Measurements from ENCODE around the gene OCEL1. TPM values are rescaled to one million over a fixed set of nuclear protein-coding genes. Genes with fewer than 3 reads are reported as not detected.
"Not testable (repeated sequence)": the region's sequence is repeated elsewhere in the genome, so short reads cannot be mapped to it uniquely, and the experiment has no call there.

OCEL1 gene, protein sequence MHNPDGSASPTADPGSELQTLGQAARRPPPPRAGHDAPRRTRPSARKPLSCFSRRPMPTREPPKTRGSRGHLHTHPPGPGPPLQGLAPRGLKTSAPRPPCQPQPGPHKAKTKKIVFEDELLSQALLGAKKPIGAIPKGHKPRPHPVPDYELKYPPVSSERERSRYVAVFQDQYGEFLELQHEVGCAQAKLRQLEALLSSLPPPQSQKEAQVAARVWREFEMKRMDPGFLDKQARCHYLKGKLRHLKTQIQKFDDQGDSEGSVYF
- total RNA-seq: 63.0 TPM

DNA sequence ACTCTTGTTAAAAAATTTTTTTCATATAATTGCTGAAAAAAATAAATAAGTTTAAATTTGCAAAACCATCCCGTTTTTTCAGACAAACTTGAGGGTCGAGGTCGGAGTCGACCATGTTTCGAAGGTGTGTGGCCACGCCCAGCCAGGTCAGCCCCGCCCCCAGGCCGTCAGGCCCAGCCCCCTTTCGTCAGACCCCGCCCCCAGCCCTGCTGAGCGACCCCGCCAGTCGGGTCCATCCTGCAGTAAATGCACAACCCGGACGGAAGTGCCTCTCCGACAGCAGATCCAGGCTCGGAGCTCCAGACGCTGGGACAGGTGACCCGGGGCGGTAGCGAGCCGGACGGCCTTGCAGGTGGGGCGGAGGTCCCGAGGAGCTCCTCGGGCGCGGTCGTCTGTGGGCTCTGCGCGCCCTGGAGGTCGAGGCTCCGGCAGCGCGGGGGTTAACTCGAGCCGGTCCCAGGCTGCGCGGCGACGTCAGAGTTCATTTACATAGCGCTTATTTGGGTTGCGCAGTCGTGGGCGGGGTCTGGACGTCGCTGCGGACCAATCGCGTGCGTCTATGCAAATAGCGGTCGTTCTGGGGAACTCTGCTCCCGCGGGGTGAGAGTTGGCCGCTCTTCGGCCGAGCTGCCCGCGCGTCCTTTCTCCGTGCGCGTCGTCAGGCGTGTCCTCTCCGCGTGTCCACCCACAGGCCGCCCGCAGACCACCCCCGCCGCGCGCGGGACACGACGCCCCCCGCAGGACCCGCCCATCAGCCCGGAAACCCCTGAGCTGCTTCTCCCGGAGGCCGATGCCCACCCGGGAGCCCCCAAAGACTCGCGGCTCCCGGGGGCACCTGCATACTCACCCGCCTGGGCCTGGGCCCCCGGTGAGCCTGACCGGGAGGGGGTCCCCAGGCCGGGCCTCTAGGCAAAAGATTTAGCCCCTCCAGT, at the start of gene OCEL1:
OCEL1 (plus strand) TSS at position 225 of the 932 bp plus-strand sequence; CDS start at position 247, 22 bp downstream.
- DNase-seq (ENCODE audit: low spot score): peak; percentile 99
- ATAC-seq: peak; percentile 87

DNA sequence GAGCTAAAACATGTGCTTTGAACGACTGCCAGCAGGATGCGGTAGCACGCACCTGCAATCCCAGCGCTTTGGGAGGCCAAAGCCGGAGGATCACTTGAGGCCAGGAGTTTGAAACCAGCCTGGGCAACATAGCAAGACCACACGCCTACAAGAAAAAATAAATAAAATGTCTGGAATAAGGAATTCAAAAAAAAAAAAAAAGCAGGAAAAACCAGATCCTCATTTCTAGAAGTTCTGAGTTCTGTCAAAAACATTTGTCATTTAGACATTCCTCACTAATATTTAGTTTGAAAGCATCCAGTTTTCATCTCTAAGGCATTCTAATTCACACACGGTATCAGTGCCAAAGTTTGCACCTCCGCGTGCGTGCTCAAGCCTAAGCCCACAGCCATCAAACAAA, 47.7 kb upstream of the OCEL1 start:
- DNase-seq (ENCODE audit: low spot score) (no peak), ATAC-seq (no peak)

DNA sequence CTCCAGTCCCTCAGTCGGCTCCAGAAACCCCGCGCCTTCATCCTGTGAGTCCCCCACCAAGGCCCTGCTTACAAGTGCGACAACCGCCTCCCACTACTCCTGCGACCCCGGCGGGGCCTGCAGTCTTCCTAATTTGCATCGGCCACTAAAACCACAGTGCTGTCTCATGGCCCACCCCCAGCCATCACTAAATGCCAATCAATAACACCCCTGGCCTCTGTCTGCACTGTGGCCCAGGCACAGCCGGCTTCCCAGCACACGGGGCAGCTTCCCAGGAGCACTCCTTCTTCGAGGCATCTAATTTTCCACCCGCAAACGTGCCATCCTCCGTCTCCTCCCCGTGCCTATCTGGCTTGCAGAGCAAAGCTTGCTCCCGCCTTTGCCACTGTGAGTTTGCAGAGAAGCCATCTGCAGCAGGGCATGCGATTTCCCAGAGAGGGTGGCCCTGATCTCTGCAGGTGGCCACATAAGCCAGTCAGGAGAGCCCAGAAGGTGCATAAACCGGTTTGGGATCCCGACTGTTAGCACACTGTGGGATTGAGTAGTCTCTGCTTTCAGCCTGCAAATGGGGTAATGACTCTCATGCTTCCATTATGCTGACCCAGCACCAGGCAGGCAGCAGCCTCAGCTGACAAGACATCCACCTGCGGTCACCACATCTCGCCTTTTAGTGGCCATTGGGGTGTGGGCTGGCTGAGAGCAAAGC, 44.9 kb upstream of the OCEL1 start:
- ATAC-seq (no peak), DNase-seq (ENCODE audit: low spot score) (no peak)

GRCh38 chr19:17183271-17183761, 42.7 kb upstream of the OCEL1 start:
- ATAC-seq (no peak), DNase-seq (ENCODE audit: low spot score) (no peak)

DNA sequence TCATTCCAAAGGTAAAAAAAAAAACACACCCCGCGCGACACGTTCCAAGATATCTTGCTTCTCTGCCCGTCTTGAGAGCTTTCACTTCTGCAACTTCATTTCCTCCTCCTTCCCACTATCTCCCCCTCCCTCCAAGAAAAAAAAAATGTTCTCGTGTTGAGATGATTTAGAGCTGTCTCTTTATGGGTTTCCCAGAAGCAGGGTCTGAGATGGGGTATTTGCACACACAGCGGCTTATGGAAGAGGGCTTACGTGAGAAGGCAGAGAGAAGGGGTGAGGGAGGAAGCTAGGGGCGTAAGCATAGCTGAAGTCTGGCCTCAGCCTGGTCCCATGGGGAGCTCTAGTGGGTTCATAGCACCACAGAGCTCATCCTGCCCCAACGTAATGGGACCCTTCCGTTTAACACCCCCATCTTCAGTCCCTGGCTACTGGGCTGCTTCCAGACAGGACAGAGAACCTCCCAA, 42.1 kb upstream of the OCEL1 start:
- no peak for DNase-seq (ENCODE audit: low spot score)
- ATAC-seq: no peak

GRCh38 chr19:17184371-17184841, 41.6 kb upstream of the OCEL1 start:
- DNase-seq (ENCODE audit: low spot score) (no peak), ATAC-seq (peak; percentile 30)

- DNase-seq (ENCODE audit: low spot score): no peak
- no peak for ATAC-seq
These were observed 40.4 kb upstream of the OCEL1 start for GRCh38 chr19:17185590-17185989.

DNA sequence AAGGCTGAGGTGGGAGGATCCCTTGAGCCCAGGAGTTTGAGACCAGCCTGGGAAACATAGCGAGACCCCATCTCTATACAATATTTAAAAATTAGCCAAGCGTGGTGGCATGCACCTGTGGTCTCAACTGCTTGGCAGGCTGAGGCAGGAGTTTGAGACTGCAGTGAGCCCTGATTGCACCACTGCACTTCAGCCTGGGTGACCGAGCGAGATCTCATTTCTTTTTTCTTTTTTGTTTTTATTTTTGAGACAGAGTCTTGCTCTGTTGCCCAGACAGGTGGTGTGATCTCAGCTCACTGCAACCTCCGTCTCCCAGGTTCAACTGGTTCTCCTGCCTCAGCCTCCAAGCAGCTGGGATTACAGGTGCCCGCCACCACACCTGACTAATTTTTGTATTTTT, 34.3 kb upstream of the OCEL1 start:
- not testable (repeated sequence) for ATAC-seq

GRCh38 chr19:17192751-17193150, 33.3 kb upstream of the OCEL1 start:
- DNase-seq (ENCODE audit: low spot score) (no peak), ATAC-seq (no peak)

More for the DNA sequence above, 34.3 kb upstream of the OCEL1 start:
- DNase-seq (ENCODE audit: low spot score): not testable (repeated sequence)

DNA sequence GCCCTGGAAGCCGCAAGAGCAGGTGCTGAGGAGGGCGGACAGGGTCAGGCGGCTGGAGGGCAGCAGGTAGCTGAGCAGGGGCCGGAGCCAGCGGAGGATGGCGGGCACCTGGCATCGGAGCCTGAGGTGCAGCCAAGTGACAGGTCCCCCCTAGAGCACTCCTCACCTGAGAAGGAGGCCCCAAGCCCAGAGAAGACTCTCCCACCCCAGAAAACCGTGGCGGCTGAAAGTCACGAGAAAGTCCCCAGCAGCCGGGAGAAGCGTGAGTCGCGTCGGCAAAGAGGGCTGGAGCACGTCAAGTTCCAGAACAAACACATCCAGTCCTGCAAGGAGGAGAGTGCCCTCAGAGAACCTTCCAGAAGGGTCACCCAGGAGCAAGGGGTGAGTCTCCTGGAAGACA, 31.4 kb upstream of the OCEL1 start:
- DNase-seq (ENCODE audit: low spot score): no peak
- ATAC-seq: no peak

DNA sequence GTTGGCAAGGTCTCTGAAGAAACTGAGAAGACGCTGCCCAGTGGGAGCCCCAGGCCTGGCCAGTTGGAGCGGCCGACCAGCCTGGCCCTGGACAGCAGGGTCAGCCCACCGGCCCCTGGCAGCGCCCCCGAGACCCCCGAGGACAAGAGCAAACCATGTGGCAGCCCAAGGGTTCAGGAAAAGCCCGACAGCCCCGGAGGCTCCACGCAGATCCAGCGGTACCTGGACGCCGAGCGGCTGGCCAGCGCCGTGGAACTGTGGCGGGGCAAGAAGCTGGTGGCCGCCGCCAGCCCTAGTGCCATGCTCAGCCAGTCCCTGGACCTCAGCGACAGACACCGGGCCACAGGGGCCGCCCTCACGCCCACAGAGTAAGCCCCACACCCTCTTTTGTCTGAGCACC, 30.9 kb upstream of the OCEL1 start:
- ATAC-seq (no peak), DNase-seq (ENCODE audit: low spot score) (no peak)

DNA sequence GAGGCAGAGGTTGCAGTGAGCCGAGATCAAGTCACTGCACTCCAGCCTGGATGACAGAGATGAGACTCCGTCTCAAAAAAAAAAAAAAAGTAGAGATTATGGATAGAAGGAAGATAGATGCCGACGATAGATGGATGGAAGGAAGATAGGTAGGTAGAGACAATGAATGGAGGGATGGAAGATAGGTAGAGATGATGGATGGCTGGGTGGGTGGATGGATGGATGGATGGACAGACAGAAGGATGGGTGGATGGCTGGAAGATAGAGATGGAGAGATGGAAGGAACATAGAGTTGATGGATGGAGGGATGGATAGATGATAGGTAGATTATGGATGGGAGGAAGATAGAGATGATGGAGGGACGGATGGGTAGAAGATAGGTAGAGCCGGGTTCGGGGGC, 29.4 kb upstream of the OCEL1 start:
- DNase-seq (ENCODE audit: low spot score) (no peak), ATAC-seq (no peak)

- no peak for ATAC-seq
These were observed 28.4 kb upstream of the OCEL1 start for GRCh38 chr19:17197666-17198065.

DNA sequence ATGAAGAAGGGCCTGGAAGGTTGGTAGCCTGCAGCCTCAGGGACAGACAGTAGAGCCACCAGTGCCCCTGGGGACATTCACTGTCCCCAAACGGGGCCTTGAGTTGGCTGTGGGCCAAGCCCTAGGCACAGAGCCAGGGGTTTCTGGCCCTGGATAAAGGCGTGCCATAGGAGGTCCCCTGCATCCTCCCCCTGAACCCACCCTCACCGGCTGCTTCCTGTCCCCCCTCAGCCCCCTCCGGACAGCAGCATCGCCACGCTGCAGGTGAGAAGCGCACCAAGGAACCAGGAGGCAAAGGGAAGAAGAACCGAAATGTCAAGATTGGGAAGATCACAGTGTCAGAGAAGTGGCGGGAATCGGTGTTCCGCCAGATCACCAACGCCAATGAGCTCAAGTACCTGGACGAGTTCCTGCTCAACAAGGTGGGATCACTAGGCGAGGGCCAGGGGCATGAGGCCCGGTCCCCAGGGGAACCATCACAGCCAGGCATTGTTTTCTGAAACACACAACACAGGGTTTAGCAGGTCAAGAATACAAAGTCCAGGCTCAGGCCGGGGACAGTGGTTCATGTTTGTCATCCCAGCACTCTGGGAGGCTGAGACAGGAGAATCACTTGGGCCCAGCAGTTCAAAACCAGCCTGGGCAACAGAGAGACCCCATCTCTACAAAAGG, 25.5 kb upstream of the OCEL1 start:
- peak; percentile 76 for ATAC-seq
- no peak for DNase-seq (ENCODE audit: low spot score)

More at GRCh38 chr19:17197666-17198065, 28.4 kb upstream of the OCEL1 start:
- DNase-seq (ENCODE audit: low spot score): no peak

DNA sequence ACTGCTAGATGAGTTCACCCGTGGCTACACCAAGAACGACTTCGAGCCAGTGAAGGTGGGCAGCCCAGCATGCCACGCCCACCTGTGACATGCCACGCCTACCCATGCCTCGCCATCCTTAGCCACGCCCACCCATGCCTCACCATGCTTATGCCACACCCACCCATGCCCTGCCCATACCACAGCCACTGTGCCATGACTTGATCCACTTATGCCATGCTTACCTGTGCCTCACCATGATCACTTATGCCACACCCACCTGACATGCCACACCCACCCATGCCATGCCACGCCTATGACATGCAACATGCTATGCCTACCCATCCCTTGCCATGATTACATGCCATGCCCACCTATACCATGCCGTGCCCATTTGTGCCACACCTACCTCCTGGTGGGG, 23.8 kb upstream of the OCEL1 start:
- DNase-seq (ENCODE audit: low spot score) (no peak), ATAC-seq (no peak)

DNA sequence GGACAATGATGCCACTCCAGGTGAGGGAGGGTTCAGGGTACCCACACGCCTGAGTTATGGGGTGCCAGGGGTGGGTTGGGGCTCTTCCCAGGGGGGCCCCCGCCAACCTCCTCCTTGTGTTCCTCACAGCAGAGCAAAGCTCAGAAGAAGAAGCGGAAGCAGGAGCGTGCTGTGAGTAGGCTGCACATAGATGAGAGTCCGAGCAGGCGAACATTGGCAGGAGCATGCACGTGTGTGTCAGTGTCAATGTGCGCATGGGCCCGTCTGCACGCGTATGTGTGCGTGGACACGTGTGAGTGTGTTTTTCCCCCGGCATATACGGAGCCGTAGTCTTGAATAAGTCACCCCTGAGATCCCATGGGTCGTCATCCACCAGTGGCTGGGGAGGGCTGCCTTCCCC, 23.3 kb upstream of the OCEL1 start:
- no peak for DNase-seq (ENCODE audit: low spot score)
- ATAC-seq: no peak

DNA sequence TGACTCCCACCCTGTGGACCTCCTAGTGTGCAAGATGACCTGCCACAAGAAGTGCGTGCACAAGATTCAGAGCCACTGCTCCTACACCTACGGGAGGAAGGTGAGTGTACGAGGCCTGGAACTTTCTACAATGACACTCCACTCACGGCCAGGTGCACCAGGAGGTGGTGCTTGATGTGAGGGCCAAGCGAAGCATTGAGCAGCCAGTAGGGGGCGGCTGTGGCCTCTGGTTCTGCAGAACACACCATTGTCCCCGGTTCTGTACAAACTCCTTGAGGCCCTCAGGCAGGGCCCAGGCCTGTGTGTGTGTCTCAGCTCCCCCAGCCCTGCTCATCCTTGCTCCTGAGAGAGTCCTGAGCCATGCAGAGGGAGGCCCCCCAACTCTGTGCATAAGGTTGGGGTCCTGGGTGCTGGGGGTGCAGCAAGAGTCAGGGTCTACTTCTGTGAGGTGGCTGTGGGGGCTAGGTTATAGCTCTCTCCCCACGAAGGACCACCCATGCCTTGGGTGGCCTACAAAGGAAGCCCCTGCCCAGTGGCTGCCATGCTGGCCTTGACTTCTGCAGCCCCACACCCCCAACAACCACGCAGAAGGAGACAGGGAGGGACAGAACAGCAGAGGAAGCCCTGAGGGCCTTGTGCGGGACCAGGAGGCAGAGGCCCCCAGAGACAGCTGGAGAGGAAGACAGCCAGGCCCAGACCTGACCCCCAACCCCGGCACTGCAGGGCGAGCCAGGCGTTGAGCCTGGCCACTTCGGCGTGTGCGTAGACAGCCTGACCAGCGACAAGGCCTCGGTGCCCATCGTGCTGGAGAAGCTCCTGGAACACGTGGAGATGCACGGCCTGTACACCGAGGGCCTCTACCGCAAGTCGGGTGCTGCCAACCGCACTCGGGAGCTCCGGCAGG, 20.5 kb upstream of the OCEL1 start:
- ATAC-seq (peak; percentile 88), DNase-seq (ENCODE audit: low spot score) (peak; percentile 69)

DNA sequence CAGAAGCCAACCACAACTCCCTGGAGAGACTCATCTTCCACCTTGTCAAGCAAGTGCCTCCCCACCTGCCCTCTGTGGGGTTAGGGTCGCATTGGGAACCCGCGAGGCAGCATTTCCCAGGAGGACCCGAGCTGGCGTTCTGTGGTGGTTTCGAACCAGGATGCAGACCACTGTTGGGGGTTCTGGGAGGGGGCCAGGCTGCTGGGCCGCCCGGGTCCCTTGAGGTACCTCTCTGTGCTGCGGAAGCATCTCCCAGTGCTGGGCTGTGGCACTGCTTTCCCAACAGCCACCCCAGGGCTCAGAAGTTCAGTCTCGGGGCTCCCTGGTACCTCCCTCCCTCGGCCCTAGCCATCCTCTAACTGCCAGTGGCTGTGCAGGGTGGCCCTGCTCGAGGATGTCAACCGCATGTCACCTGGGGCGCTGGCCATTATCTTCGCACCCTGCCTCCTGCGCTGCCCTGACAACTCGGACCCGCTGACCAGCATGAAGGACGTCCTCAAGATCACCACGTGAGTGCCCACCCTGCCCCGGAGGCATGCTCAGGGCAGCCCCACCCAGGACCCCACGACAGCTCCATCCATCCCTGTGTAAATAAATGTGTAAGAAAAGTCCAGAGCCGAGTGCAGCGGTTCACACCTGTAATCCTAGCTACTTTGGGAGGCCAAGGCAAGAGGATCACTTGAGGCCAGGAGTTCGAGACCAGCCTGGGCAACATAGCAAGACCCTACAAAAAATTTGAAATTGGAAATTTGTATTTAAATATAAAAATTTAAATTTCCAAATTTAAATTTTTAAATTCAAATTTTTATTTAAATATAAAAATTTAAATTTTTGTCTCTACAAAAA, 19.1 kb upstream of the OCEL1 start:
- no peak for ATAC-seq
- no peak for DNase-seq (ENCODE audit: low spot score)

All from left lobe of liver (tissue), 2 donors.